Ovary (tissue), 10 donors: Measurements from ENCODE around the gene TMOD4. TPM values are rescaled to one million over a fixed set of nuclear protein-coding genes. Genes with fewer than 3 reads are reported as not detected.

Experiments
- DNase-seq, 5 donors: peaks; one replicate each; pipeline ENCODE4 v3.0.0-alpha.2; 2019 to 2020
- H3K27ac ChIP-seq, 2 donors: fragments of 200-600 bp; one replicate each; pipeline versions ENCODE4 v1.5.1 to v1.8.0; 2019 to 2022
- H3K27me3 ChIP-seq: fragments of 200-600 bp; one replicate; pipeline ENCODE4 v1.8.0; 2022
- H3K36me3 ChIP-seq: fragments of 200-600 bp; sonication (generic); one replicate; pipeline ENCODE4 v1.5.1; 2019
- H3K4me1 ChIP-seq: one replicate; pipeline ENCODE4 v1.8.1; 2013; ENCODE audit warnings: mild to moderate bottlenecking, moderate library complexity; ENCODE audit not compliant: insufficient read depth
- H3K4me3 ChIP-seq: fragments of 200-600 bp; sonication (generic); one replicate; pipeline ENCODE4 v1.5.1; 2017
- H3K9me3 ChIP-seq, 2 donors: fragments of 200-600 bp in 1 of 2; sonication (generic) in 1 of 2; one replicate each; pipeline versions ENCODE4 v1.5.1 to v1.8.1; 2013 to 2019; ENCODE audit warnings: mild to moderate bottlenecking in 1 of 2, moderate library complexity in 1 of 2
- EP300 ChIP-seq: sonication (generic); formaldehyde crosslinking; IDR thresholded peaks from one replicate; pipeline ENCODE4 v1.6.1; 2017; ENCODE audit warnings: antibody characterized with exemption
- POLR2A ChIP-seq: fragments of 450-650 bp; IDR thresholded peaks from one replicate; pipeline ENCODE4 v1.6.1; 2017; ENCODE audit warnings: antibody characterized with exemption, mild to moderate bottlenecking, moderate library complexity
- WGBS, 3 donors: extraction: QIAGEN DNeasy Blood & Tissue Kit in 1 of 3; methylation state at CpG; one replicate each; pipeline versions ENCODE4 v1.1.5 to v1.1.7; 2013 to 2017; 5-methylcytosine and 5-hydroxymethylcytosine counted together
- intact Hi-C, 4 donors: fragments of 100-400 bp; cut with DNase I; formaldehyde crosslinking; loops; one replicate each; pipeline versions ENCODE4 v1.11.0 to v1.15.1; 2022 to 2023
- long read RNA-seq, 3 donors: library from polyadenylated mRNA in 2 of 3; unstranded in 2 of 3; transcript quantifications; one replicate each; pipeline ENCODE4 v2.0.0 and lab custom pipeline, GENCODE V29; 2021 to 2026
- polyA plus RNA-seq, 2 donors: library from polyadenylated mRNA; stranded (reverse); fragments of 200-250 nt in 1 of 2; fragments of 350-450 nt in 1 of 2; fragmentation: Illumina TruSeq in 1 of 2; extraction: RNeasy Lipid Tissue Mini Kit (QIAGEN cat#74804) in 1 of 2; gene quantifications; one replicate each; pipeline ENCODE4 v1.2.3, GENCODE V29; 2013 to 2014
- total RNA-seq, 7 donors: library from RNA; depleted of rRNA in 2 of 7; stranded (reverse); fragments of >200 nt in 2 of 7; fragmentation: NEBNext Ultra II Directional in 3 of 7; extraction: Animal tissue kit (Norgen Biotek cat#: 25700) in 3 of 7; gene quantifications; one replicate each; pipeline versions ENCODE4 v1.1.0 to v1.2.4, GENCODE V29; 2016 to 2023
- TF ChIP-seq, protein P1 (sequence below), 3 donors: fragments of 450-650 bp in 2 of 3; fragments of 200-600 bp in 1 of 3; IDR thresholded peaks; one replicate each; pipeline versions ENCODE4 v1.5.1 to v1.8.0; 2016 to 2022; ENCODE audit warnings: antibody characterized with exemption in 3 of 3, mild to moderate bottlenecking in 1 of 3
- donor health status: DM: no; HTN: no; CAD: no; lungs with moderate emphysema.
- donor health status: DM: no; HTN: no; CAD: no.
- donor health status: Bipolar disorder and iron deficiency.
- donor health status: DM: yes; HTN: yes; CAD: no.
- donor health status: DM: no; HTN: no; CAD: no.
- donor health status: DM: yes; HTN: yes; CAD: no.

The TMOD4 gene
- total RNA-seq, result 1 to 10 TPM in 2 of 7 donors, under 1 TPM in 3, not detected in 2; 0.42 to 1.4 (median 0.88) TPM
- under 1 TPM in 1 of 2 donors, not detected in 1; 0.15 TPM for polyA plus RNA-seq
- long read RNA-seq, donor 1, result 0 reads
- long read RNA-seq, donor 2, result 0 reads
- long read RNA-seq, donor 3, result 0 reads

DNA sequence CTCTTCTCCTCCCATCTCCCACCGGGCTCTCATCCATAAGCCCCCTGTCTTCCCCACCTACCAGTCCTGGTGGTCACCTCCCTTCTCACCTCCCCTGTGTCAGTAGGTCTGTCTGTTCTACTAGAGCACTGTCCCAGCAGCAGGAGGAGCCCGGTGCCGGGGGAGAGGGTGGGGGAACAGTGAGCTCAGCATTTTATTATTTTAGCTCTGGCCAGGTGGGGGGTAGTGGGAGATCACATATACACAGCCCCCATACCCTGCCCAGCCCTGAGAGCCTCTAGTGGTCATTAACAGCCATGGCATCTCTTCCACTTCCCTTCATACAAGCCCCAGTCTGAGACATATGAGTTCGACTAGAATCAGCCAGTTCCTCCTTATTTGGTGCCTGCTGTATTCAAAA lies at the start of gene TMOD4:
TMOD4 (minus strand) TSS at position 119 of the 400 bp plus-strand sequence. CDS start 1,106 bp downstream, outside the sequence.
- intact Hi-C loops, result no loop called here
- TF ChIP-seq, protein P1, sequence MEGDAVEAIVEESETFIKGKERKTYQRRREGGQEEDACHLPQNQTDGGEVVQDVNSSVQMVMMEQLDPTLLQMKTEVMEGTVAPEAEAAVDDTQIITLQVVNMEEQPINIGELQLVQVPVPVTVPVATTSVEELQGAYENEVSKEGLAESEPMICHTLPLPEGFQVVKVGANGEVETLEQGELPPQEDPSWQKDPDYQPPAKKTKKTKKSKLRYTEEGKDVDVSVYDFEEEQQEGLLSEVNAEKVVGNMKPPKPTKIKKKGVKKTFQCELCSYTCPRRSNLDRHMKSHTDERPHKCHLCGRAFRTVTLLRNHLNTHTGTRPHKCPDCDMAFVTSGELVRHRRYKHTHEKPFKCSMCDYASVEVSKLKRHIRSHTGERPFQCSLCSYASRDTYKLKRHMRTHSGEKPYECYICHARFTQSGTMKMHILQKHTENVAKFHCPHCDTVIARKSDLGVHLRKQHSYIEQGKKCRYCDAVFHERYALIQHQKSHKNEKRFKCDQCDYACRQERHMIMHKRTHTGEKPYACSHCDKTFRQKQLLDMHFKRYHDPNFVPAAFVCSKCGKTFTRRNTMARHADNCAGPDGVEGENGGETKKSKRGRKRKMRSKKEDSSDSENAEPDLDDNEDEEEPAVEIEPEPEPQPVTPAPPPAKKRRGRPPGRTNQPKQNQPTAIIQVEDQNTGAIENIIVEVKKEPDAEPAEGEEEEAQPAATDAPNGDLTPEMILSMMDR (IDR thresholded peaks at IDR 0.05), result no peak
- TF ChIP-seq POLR2A (no peak), EP300 (no peak)
- H3K27me3 ChIP-seq, result no peaks in the 10 kb centered on the region
- WGBS, 3 donors, result 31 to 48% (median 33%) methylated on average over 4 of the region's 4 CpGs
- no peaks in the 10 kb centered on the region for H3K4me1 ChIP-seq
- H3K4me3 ChIP-seq, result no peak within 1 kb of the TSS
- H3K9me3 ChIP-seq, result no peaks in the 10 kb centered on the region
- DNase-seq, result peak in 1 of 5 donors; percentile 32
- no peak within 1 kb of the TSS for H3K27ac ChIP-seq
- H3K36me3 ChIP-seq, result no peaks in the 10 kb centered on the region

DNA sequence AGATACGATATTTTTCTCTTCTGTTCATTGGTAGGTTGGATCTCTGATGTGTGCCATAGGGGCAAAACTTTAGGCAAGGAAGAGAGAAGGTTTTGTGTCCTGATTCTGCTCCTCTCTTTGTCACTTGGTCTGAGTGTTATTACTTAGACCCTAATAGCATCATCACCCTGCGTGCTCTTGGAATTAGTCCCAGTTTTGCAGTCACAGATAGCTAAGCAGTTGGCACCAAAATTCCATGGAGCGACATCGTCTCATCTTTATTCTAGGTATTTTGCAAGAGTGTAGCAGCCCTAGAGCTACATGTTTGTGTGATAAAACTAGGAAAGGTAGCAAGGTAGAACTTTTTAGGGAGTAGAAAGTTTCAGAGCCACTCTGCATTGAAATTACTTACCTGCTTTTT lies 46.3 kb upstream of the TMOD4 start:
- no peak overlapping the region for H3K27ac ChIP-seq
- WGBS, 3 donors, result 80 to 85% (median 85%) methylated on average over 4 of the region's 4 CpGs
- TF ChIP-seq, protein P1 (IDR thresholded peaks at IDR 0.05), result no peak
- TF ChIP-seq POLR2A, result no peak
- no peak for TF ChIP-seq EP300

DNA sequence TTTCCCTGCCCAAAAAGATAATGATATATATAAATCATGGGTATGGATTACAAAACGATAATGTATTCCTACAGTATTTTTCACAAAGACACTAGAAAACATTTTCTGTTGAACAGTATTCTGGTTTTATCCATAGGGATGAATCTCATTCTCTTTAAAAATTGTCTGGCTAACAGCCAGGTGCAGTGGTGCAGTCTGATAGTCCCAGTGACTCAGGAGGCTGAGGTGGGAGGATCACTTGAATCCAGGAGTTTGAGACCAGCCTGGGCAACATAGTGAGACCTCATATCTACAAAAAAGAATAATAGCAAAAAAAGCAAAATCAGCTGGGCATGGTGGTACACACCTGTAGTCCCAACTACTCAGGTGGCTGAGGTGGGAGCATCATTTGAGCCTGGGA lies 45.8 kb upstream of the TMOD4 start:
- Histone ChIP-seq H3K4me1 (no peaks in the 10 kb centered on the region), H3K9me3 (no peaks in the 10 kb centered on the region), H3K4me3 (no peak overlapping the region), H3K27ac (no peak overlapping the region), H3K36me3 (no peaks in the 10 kb centered on the region), H3K27me3 (no peaks in the 10 kb centered on the region)
- intact Hi-C loops, result no loop called here
- TF ChIP-seq EP300 (no peak), POLR2A (no peak)
- TF ChIP-seq, protein P1 (IDR thresholded peaks at IDR 0.05), result no peak
- 49 to 54% (median 50%) methylated on average over 1 of the region's 1 CpG for WGBS, 3 donors
- no peak for DNase-seq

More for the DNA sequence above, 46.3 kb upstream of the TMOD4 start:
- H3K36me3 ChIP-seq, result no peaks in the 10 kb centered on the region
- no peak for DNase-seq
- H3K27me3 ChIP-seq, result no peaks in the 10 kb centered on the region
- no peak overlapping the region for H3K4me3 ChIP-seq
- no peaks in the 10 kb centered on the region for H3K4me1 ChIP-seq
- H3K9me3 ChIP-seq, result no peaks in the 10 kb centered on the region
- intact Hi-C loops, result no loop called here

DNA sequence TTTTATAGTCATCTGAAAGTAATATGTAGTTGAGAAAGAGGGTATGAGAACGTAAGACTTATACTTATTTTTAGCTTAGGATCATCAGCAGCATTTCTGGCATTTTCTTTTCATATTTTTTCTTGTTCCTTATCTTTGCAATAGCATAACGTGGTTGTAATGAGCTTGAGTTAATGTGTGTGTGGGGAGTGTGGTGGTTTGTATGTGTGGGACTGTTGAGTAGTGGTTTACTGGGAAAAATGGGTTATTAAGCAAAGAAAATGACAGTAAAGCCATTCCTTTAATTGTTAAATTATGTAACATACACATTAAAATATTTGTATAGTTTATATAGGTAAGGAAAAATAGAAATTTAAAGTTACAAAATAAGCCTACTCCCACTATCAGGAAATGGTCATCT lies 37.8 kb upstream of the TMOD4 start:
- Histone ChIP-seq H3K36me3 (no peaks in the 10 kb centered on the region), H3K27ac (no peak overlapping the region), H3K4me3 (no peak overlapping the region), H3K9me3 (no peaks in the 10 kb centered on the region), H3K4me1 (no peaks in the 10 kb centered on the region), H3K27me3 (no peaks in the 10 kb centered on the region)
- intact Hi-C loops, result no loop called here
- no peak for DNase-seq
- TF ChIP-seq, protein P1 (IDR thresholded peaks at IDR 0.05), result no peak
- TF ChIP-seq POLR2A (no peak), EP300 (no peak)
- whole genome bisulfite sequencing, 3 donors, result 7% methylated on average over 2 of the region's 2 CpGs
